Spleen (tissue), 7 donors: ENCODE results near the gene NYAP1.

ENCODE experiments used
- POLR2A ChIP-seq, 3 donors: fragments of 450-650 bp; IDR thresholded peaks; one replicate each; pipeline ENCODE4 v1.5.1; 2017; ENCODE audit warnings: antibody characterized with exemption in 3 of 3, mild to moderate bottlenecking in 1 of 3
- POLR2AphosphoS5 ChIP-seq, 3 donors: sonication (generic); formaldehyde crosslinking; IDR thresholded peaks; one replicate each; pipeline ENCODE4 v1.5.1; 2017; ENCODE audit warnings: antibody characterized with exemption in 3 of 3
- TF ChIP-seq, protein P1 (sequence below), 11 experiments: fragments of 200-600 bp in 7 of 11; fragments of 450-650 bp in 4 of 11; sonication (generic) in 4 of 11; IDR thresholded peaks in 8 of 11; conservative IDR thresholded peaks in 3 of 11; 1 replicate in 7 of 11; 2 replicates in 4 of 11; pipeline versions ENCODE4 v1.4.0 to v1.8.0; 2016 to 2021; ENCODE audit warnings: antibody characterized with exemption in 11 of 11, inconsistent platforms in 4 of 11, mild to moderate bottlenecking in 1 of 11
- donor health status: DM: no; HTN: no; CAD: no; lungs with moderate emphysema.
- donor health status: DM: no; HTN: no; CAD: no.
- donor health status: DM: no; HTN: no; CAD: no.

DNA sequence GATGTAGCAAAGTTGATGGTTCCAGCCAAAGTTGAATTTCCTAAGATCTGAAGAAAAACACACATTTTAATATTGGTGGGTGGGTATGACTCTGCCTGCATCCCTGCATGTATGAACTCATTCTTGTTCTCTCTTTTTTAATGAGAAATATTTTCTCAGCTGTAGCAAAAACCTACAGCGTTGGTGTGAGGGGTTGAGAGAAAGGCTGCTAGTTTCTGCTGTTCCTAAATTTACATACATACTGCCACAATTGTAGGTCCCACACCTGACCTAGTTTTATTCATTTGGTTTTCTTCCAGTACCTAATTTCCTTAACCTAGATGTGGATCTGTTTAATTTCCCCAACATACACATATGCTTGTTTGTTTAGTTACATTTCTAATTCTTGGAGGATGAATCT lies 59.9 kb downstream of the NYAP1 start:
- TF ChIP-seq, protein P1, sequence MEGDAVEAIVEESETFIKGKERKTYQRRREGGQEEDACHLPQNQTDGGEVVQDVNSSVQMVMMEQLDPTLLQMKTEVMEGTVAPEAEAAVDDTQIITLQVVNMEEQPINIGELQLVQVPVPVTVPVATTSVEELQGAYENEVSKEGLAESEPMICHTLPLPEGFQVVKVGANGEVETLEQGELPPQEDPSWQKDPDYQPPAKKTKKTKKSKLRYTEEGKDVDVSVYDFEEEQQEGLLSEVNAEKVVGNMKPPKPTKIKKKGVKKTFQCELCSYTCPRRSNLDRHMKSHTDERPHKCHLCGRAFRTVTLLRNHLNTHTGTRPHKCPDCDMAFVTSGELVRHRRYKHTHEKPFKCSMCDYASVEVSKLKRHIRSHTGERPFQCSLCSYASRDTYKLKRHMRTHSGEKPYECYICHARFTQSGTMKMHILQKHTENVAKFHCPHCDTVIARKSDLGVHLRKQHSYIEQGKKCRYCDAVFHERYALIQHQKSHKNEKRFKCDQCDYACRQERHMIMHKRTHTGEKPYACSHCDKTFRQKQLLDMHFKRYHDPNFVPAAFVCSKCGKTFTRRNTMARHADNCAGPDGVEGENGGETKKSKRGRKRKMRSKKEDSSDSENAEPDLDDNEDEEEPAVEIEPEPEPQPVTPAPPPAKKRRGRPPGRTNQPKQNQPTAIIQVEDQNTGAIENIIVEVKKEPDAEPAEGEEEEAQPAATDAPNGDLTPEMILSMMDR (IDR thresholded peaks at IDR 0.05 in 8 of 11, conservative IDR thresholded peaks at IDR 0.05 in 3 of 11): no peak
- TF ChIP-seq POLR2A (IDR thresholded peaks at IDR 0.05): no peak
- no peak for TF ChIP-seq POLR2AphosphoS5 (IDR thresholded peaks at IDR 0.05)
